HG02571 (cell line): ENCODE measurements around the gene HAPSTR1.

Source experiments
- ATAC-seq: cut with Tn5 transposase; IDR thresholded peaks from one replicate; pipeline ENCODE4 v1.9.1; 2021; ENCODE audit warnings: mild to moderate bottlenecking, moderate library complexity; ENCODE audit not compliant: unreplicated experiment

HAPSTR1 gene

GRCh38 chr16:9095656-9096397 is 4.4 kb downstream of the HAPSTR1 start:
- ATAC-seq: no peak

- ATAC-seq: no peak
Measured at GRCh38 chr16:9096416-9096952, 5.0 kb downstream of the HAPSTR1 start.

DNA sequence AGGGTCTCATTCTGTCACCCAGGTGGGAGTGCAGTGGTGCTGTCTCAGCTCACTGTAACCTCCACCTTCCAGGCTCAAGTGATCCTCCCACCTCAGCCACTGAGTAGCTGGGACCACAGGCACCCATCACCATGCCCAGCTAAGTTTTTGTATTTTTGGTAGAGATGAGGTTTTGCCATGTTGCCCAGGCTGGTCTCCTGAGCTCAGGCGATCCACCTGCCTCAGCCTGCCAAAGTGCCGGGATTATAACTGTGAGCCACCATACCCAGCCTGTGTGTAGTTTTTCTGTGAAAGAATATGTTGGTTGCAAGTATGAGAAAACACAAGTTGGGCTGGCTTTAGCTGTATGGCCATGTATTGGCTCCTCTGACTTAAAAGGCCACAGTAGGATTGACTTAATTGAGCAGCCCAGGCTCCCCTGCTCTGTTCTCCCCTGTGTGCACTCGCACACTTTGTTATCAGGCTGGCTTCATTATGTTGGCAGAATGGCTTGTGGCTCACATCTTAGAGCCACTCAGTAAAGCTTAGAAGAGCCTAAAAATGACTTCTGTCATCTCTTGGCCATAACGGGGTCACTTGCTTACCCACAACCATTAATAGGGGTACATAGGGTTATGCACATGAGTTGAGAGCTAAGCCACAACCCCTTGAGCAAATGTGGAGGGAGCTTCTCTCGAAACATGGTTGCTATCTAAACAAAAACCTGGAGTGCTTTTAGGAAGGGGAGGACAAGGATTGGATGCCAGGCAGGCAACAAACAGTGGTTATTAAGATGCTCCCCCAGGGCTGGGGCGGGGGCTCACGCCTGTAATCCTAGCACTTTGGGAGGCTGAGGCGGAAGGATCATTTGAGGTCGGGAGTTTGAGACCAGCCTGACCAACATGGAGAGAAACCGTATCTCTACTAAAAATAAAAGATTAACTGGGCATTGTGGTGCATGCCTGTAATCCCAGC is 6.1 kb downstream of the HAPSTR1 start:
- ATAC-seq: no peak

DNA sequence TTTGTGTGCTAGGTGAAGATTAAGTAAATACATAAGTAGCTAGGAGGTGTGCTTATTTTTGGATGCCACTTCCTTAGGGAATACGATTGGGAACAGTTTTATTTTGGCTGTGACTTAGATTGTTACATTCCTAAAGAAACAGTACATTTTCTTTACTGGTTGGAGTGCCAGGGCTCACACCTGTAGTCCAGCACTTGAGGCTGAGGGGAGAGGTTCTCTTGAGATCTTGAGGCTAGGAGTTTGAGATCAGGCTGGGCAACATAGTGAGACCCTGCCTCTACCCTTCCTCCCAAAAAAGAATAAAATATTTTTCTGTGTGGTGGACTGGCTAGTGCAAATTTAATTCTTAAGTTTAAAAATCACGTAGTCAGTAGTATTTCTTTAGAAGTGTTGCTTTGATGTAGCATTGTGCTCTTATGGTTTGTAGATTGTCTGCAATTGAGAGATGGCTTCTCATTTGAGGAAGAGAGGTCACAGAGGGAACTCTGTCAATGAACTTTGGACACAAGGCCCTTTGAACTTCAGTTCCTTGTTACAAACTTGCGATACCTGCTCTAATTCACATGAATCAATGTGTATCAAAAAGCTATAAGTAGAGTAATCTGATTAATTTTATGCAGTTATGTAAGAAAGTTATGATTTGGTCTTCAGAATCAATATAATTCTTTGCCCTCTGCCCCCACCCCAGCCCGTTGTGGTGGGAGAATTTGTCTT is 7.1 kb downstream of the HAPSTR1 start:
- ATAC-seq: no peak

- ATAC-seq: no peak
Measured at GRCh38 chr16:9099131-9099625, 7.7 kb downstream of the HAPSTR1 start.

- ATAC-seq: no peak
Measured at GRCh38 chr16:9102379-9102778, 10.9 kb downstream of the HAPSTR1 start.

- no peak for ATAC-seq
Measured at GRCh38 chr16:9102943-9103342, 11.5 kb downstream of the HAPSTR1 start.

DNA sequence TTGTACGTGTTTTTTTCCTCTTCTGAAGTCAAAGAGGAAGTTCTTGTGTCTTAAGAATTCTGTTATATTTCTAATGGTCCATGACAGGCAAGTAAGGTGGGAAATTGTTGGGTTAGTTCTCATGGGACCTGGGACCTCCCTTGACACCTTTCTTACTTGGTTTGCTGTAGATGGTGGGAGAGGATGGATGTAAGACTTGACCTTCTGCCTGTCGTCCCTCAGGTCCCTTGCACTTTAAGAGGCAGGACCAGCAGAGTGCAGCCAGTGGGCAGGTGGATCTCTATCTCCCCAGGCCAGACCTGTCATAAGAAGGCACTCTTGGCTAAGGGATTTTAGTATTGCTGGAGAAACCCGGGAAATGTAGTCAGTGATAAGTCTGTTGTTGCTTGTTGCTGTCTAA is 12.1 kb downstream of the HAPSTR1 start:
- ATAC-seq: no peak

DNA sequence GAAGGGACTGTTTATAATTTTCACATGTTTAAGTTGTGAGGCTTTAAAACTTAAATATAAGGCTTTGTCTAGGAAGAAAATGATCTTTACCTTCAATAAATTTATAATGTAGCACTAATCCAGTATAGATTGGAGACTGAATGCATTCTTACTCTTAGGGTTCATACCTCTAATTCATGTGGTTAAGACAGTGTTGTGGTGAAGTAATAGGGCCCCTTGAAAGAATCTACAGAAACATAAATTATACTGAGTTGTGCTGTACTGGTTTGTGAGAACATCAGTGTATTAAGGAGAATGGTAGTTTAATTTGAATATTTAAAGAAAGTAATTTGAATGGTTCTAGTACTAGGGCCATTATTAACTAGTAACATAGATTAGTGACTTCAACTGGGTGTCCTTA is 13.7 kb downstream of the HAPSTR1 start:
- no peak for ATAC-seq

DNA sequence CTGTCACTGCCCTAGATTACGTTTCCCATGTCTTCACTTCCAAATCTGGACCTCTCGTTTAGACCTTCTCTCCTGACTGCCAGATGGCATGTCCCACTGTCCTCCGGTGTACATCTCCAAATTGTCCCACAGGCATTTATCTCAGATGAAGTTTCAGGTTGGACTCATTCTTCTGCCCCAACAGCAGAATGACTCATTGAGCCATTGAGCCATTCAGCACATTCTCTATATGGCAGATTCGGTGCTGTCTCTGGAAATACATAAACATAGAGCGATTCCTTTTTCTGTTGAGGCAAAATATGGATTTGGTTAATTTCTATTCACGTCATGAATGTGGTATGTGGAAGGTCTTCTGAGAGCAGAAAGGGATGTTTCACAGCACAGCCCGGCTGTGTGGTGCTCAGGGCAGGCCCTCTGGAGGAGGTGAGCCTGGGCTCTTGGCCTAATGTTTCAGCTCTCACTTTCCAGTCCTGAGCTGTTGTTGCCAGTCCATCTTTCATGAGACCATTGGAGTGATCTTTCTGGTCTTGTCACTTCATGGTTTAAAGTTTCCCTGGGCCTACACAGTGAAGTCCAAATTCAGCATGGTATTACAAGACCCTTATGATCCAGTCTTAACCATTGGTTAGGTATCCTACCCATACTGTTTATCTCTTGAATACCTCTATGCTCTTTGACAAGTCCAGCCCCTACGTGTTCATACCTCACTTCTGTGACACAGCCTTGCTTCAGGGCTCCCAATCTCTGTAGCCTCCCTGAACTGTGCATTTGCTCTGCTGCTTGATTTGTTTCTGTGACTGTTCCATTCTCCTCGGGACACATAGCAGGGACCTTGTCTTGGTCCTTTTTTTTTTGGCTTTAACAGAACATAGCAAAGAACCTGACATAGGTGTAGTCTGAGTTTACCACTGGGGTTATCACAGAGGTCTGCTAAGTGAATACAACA is 15.9 kb downstream of the HAPSTR1 start:
- no peak for ATAC-seq

- ATAC-seq: no peak
Measured at GRCh38 chr16:9109255-9109654, 17.8 kb downstream of the HAPSTR1 start.

DNA sequence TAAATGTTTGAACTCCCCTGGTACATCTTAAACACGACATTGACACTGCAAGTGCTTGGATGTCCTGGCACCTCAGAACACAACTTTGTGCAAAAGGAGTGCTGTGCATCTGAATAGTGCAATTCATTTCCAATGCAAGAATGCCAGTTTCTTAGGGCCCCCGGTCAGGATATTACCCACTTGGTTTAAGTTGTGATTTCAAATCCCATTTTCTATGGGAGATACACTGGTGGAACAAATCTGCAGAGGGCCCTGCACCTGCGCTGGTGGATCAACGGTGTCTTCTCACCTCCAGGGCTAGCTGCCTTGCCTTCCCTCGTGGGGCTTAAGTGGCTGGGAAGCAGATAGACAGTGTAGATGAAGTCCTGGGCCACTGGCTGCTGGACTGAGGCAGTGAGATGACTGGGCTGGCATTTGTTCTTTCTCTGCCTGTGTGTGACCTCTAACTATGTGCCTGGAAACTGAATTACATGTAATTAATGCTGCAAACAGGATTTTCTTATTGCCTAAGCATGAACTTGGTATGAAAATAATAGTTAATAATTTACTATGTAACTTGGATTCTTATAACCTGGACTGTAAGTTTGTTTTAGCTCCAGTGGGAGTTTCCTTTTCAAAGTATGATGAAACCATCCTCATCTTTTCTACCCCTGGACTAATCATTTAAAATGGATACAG is 20.9 kb downstream of the HAPSTR1 start:
- no peak for ATAC-seq

DNA sequence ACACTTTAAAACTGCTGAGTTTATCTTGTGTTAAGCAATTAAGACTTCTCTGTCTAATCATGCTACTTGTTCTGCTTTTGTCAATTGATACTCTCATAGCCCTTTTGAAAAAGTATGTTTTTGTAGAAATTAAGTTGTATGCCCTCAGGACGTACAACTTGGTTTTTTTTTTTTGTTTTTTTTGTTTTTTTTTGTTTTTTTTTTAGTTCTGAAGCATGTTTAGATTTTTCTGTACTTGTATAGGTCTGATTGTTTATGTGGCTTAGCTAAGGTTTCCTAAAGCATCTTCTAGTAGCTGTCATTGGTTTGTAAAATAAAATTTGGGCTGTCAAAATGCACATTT is 21.4 kb downstream of the HAPSTR1 start:
- no peak for ATAC-seq

- no peak for ATAC-seq
Measured at GRCh38 chr16:9113707-9114106, 22.3 kb downstream of the HAPSTR1 start.

DNA sequence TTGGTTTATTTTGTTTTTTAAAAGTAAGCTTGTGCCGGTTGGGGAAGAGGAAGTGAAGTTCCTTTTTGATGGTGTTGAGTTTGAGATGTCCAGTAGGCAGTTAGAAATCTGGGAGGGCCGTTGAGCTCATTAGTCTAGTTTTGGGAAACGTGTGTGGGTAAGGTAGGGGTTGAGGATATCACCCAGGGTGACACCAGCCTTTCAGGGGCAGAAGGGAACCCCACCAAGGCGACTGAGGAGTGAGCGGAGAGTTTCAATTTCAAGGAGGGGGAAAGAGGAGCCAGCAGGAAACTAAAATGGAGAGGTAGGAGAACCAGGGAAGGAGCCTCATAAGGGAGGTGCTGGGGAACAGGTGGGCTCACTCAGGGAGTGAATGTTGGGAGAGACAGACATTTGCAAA is 22.7 kb downstream of the HAPSTR1 start:
- ATAC-seq: no peak

- ATAC-seq: no peak
Measured at GRCh38 chr16:9114842-9115241, 23.4 kb downstream of the HAPSTR1 start.

DNA sequence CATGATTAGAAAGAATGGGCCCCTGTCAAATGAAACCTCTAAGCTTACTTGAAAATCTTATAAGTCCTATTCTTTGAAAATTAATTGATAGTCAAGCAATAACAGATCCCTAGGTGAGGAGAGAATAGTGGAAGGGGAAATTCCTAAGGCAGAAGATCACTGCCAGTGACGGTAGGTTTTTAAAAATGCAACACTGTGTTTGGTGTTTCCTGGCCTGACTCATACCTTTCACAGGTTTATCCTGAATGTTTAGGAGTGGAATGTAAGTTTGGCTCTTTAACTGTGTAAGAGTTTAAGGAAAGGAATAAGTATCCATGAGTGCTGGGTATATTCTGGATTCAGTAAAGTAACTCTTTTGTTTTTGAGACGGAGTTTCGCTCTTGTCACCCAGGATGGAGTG is 23.8 kb downstream of the HAPSTR1 start:
- ATAC-seq: no peak

- no peak for ATAC-seq
Measured at GRCh38 chr16:9116141-9116540, 24.7 kb downstream of the HAPSTR1 start.

DNA sequence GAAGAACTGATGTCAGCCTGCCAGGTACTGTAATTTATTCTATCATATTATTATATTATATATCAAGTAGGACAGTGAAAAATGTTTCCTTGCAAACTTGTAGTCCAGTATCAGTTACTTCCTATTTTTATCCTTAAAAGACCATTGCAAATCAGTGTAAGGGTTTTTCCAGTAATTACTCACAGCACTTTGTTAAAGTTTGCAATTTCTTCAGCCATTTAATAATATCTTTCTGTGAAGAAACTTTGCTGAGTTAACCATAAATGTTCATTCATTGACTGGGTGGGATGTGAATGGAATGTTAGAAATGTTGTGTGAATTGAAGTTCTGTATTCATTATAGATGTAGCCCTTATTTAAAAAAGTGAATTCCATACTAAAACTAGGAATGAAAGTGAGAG is 26.7 kb downstream of the HAPSTR1 start:
- ATAC-seq: no peak
